ENCODE results near the gene DNAJB11.

GRCh38 chr3:186536883-186537844, 33.4 kb upstream of the DNAJB11 start:
- TF ChIP-seq POLR2AphosphoS5 (IDR thresholded peaks at IDR 0.05) (no peak), POLR2A (IDR thresholded peaks at IDR 0.05) (no peak)
- TF ChIP-seq, protein P1, sequence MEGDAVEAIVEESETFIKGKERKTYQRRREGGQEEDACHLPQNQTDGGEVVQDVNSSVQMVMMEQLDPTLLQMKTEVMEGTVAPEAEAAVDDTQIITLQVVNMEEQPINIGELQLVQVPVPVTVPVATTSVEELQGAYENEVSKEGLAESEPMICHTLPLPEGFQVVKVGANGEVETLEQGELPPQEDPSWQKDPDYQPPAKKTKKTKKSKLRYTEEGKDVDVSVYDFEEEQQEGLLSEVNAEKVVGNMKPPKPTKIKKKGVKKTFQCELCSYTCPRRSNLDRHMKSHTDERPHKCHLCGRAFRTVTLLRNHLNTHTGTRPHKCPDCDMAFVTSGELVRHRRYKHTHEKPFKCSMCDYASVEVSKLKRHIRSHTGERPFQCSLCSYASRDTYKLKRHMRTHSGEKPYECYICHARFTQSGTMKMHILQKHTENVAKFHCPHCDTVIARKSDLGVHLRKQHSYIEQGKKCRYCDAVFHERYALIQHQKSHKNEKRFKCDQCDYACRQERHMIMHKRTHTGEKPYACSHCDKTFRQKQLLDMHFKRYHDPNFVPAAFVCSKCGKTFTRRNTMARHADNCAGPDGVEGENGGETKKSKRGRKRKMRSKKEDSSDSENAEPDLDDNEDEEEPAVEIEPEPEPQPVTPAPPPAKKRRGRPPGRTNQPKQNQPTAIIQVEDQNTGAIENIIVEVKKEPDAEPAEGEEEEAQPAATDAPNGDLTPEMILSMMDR (IDR thresholded peaks at IDR 0.05), result no peak

Data from prostate gland (tissue), 2 donors.